Stomach (tissue), 4 donors: Measurements from ENCODE around the gene MYL2.

Experiments used
- CTCF ChIP-seq, 7 experiments: fragments of 450-650 bp in 4 of 7; fragments of 200-600 bp in 3 of 7; sonication (generic) in 3 of 7; IDR thresholded peaks; one replicate each; pipeline ENCODE4 v1.5.1; 2016 to 2019; ENCODE audit warnings: antibody characterized with exemption in 7 of 7, control low read depth in 2 of 7, mild to moderate bottlenecking in 1 of 7
- EP300 ChIP-seq: sonication (generic); formaldehyde crosslinking; IDR thresholded peaks from one replicate; pipeline ENCODE4 v1.6.1; 2017; ENCODE audit warnings: antibody characterized with exemption
- POLR2A ChIP-seq, 4 donors: fragments of 450-650 bp; IDR thresholded peaks; one replicate each; pipeline ENCODE4 v1.6.1; 2016; ENCODE audit warnings: antibody characterized with exemption in 4 of 4, control low read depth in 2 of 4, mild to moderate bottlenecking in 1 of 4, moderate library complexity in 1 of 4
- POLR2AphosphoS5 ChIP-seq, 3 donors: sonication (generic); formaldehyde crosslinking; IDR thresholded peaks; one replicate each; pipeline ENCODE4 v1.6.1; 2016; ENCODE audit warnings: antibody characterized with exemption in 3 of 3

GRCh38 chr12:110880651-110881050, 39.7 kb downstream of the MYL2 start:
- TF ChIP-seq CTCF (IDR thresholded peaks at IDR 0.05) (no peak), POLR2AphosphoS5 (IDR thresholded peaks at IDR 0.05) (no peak), POLR2A (IDR thresholded peaks at IDR 0.05) (no peak), EP300 (no peak)
